ENCODE measurements around the gene NMNAT1. TPM values are rescaled to one million over a fixed set of nuclear protein-coding genes. Genes with fewer than 3 reads are reported as not detected.
"Not testable (repeated sequence)": the region's sequence is repeated elsewhere in the genome, so short reads cannot be mapped to it uniquely, and the experiment has no call there.

The NMNAT1 gene
- total and polyA plus RNA-seq, 2 donors from 2014 or later = 12.3 to 17.5 TPM

- Histone ChIP-seq H3K27ac (ENCODE audit: low read depth in 2 of 2, low read length in 2 of 2) (no peak overlapping the region), H3K4me1 (ENCODE audit: control insufficient read depth in 2 of 3, insufficient read depth in 2 of 3, low read depth in 1 of 3, low read length in 3 of 3) (no peaks in the 10 kb centered on the region), H3K4me3 (ENCODE audit: low read length in 3 of 3) (no peak overlapping the region), H3K9me3 (ENCODE audit: control insufficient read depth in 2 of 3, insufficient read depth in 1 of 3, low read length in 3 of 3) (no peaks in the 10 kb centered on the region), H3K36me3 (ENCODE audit: control insufficient read depth in 2 of 3, insufficient read depth in 3 of 3, low read length in 3 of 3) (no peaks in the 10 kb centered on the region), H3K27me3 (ENCODE audit: control insufficient read depth, insufficient read depth, low read length) (peaks cover 5% of the 10 kb centered on the region), H3K9ac (ENCODE audit: low read length in 3 of 3) (no peak overlapping the region)
- intact Hi-C loops (cut with DNase I) = no loop called here
- FAIRE-seq (no peak), DNase-seq (no peak)
- no peak for TF ChIP-seq CTCF (IDR thresholded peaks at IDR 0.05; ENCODE audit: borderline replicate concordance, extremely low read depth, insufficient read depth)
Observed at GRCh38 chr1:10001016-10001665, 57.9 kb downstream of the NMNAT1 start.

GRCh38 chr1:10005248-10005647 lies 62.0 kb downstream of the NMNAT1 start:
- FAIRE-seq; H3K27ac ChIP-seq (ENCODE audit: low read depth in 2 of 2, low read length in 2 of 2); H3K9ac ChIP-seq (ENCODE audit: low read length in 3 of 3); H3K9me3 ChIP-seq (ENCODE audit: control insufficient read depth in 2 of 3, insufficient read depth in 1 of 3, low read length in 3 of 3); H3K4me1 ChIP-seq (ENCODE audit: control insufficient read depth in 2 of 3, insufficient read depth in 2 of 3, low read depth in 1 of 3, low read length in 3 of 3); intact Hi-C loops (cut with DNase I); H3K36me3 ChIP-seq (ENCODE audit: control insufficient read depth in 2 of 3, insufficient read depth in 3 of 3, low read length in 3 of 3); H3K4me3 ChIP-seq (ENCODE audit: low read length in 3 of 3); H3K27me3 ChIP-seq (ENCODE audit: control insufficient read depth, insufficient read depth, low read length): not testable (repeated sequence)
- DNase-seq = peak in 1 of 5 donors; percentile 2

- no peaks in the 10 kb centered on the region for H3K9me3 ChIP-seq (ENCODE audit: control insufficient read depth in 2 of 3, insufficient read depth in 1 of 3, low read length in 3 of 3)
- no peak overlapping the region for H3K9ac ChIP-seq (ENCODE audit: low read length in 3 of 3)
- H3K27me3 ChIP-seq (ENCODE audit: control insufficient read depth, insufficient read depth, low read length) = no peaks in the 10 kb centered on the region
- no peaks in the 10 kb centered on the region for H3K36me3 ChIP-seq (ENCODE audit: control insufficient read depth in 2 of 3, insufficient read depth in 3 of 3, low read length in 3 of 3)
- H3K4me1 ChIP-seq (ENCODE audit: control insufficient read depth in 2 of 3, insufficient read depth in 2 of 3, low read depth in 1 of 3, low read length in 3 of 3) = no peaks in the 10 kb centered on the region
- H3K27ac ChIP-seq (ENCODE audit: low read depth in 2 of 2, low read length in 2 of 2) = no peak overlapping the region
- DNase-seq = peak in 1 of 5 donors; percentile 36
- intact Hi-C loops (cut with DNase I) = no loop called here
- no peak overlapping the region for H3K4me3 ChIP-seq (ENCODE audit: low read length in 3 of 3)
- no peak for TF ChIP-seq CTCF (IDR thresholded peaks at IDR 0.05; ENCODE audit: borderline replicate concordance, extremely low read depth, insufficient read depth)
- no peak for FAIRE-seq
Observed at GRCh38 chr1:10007169-10007568, 63.9 kb downstream of the NMNAT1 start.

GRCh38 chr1:10014016-10014415 lies 70.7 kb downstream of the NMNAT1 start:
- no peak overlapping the region for H3K9ac ChIP-seq (ENCODE audit: low read length in 3 of 3)
- FAIRE-seq (no peak), DNase-seq (no peak)
- H3K4me3 ChIP-seq (ENCODE audit: low read length in 3 of 3) = no peak overlapping the region
- H3K36me3 ChIP-seq (ENCODE audit: control insufficient read depth in 2 of 3, insufficient read depth in 3 of 3, low read length in 3 of 3) = no peaks in the 10 kb centered on the region
- TF ChIP-seq CTCF (IDR thresholded peaks at IDR 0.05; ENCODE audit: borderline replicate concordance, extremely low read depth, insufficient read depth) = no peak
- no peaks in the 10 kb centered on the region for H3K27me3 ChIP-seq (ENCODE audit: control insufficient read depth, insufficient read depth, low read length)
- peaks cover 0 to 2% (median 0%) of the 10 kb centered on the region in 3 donors for H3K4me1 ChIP-seq (ENCODE audit: control insufficient read depth in 2 of 3, insufficient read depth in 2 of 3, low read depth in 1 of 3, low read length in 3 of 3)
- no peaks in the 10 kb centered on the region for H3K9me3 ChIP-seq (ENCODE audit: control insufficient read depth in 2 of 3, insufficient read depth in 1 of 3, low read length in 3 of 3)
- intact Hi-C loops (cut with DNase I) = no loop called here
- H3K27ac ChIP-seq (ENCODE audit: low read depth in 2 of 2, low read length in 2 of 2) = no peak overlapping the region
